Osteocyte (in vitro differentiated cells): ENCODE measurements around the gene ADH4. TPM values are rescaled to one million over a fixed set of nuclear protein-coding genes. Genes with fewer than 3 reads are reported as not detected.

Source experiments
- DNase-seq: peaks from one replicate; pipeline ENCODE4 v3.0.0; 2021; ENCODE audit warnings: mixed read lengths; ENCODE audit not compliant: unreplicated experiment; ENCODE audit errors: extremely low spot score
- H3K27ac Mint-ChIP-seq: one replicate; pipeline ENCODE4 v1.8.0; 2021; ENCODE audit warnings: mild to moderate bottlenecking, mixed read lengths; ENCODE audit not compliant: unreplicated experiment
- H3K27me3 Mint-ChIP-seq: one replicate; pipeline ENCODE4 v1.8.0; 2021; ENCODE audit warnings: mixed read lengths; ENCODE audit not compliant: unreplicated experiment
- H3K36me3 Mint-ChIP-seq: one replicate; pipeline ENCODE4 v1.8.0; 2021; ENCODE audit warnings: mixed read lengths; ENCODE audit not compliant: unreplicated experiment
- H3K4me1 Mint-ChIP-seq: one replicate; pipeline ENCODE4 v1.8.0; 2021; ENCODE audit warnings: mixed read lengths; ENCODE audit not compliant: unreplicated experiment
- H3K4me3 Mint-ChIP-seq: one replicate; pipeline ENCODE4 v1.8.0; 2021; ENCODE audit warnings: mild to moderate bottlenecking, moderate library complexity, mixed read lengths; ENCODE audit not compliant: unreplicated experiment
- H3K9me3 Mint-ChIP-seq: one replicate; pipeline ENCODE4 v1.8.0; 2021; ENCODE audit warnings: mixed read lengths; ENCODE audit not compliant: unreplicated experiment
- total RNA-seq: library from RNA; stranded (reverse); gene quantifications from 2 replicates; pipeline ENCODE4 v1.2.1, GENCODE V29; 2021
- TF ChIP-seq, protein P1 (sequence below): fragments of 200-600 bp; sonication (generic); IDR thresholded peaks from 2 replicates; pipeline ENCODE4 v1.5.0; 2021; ENCODE audit warnings: antibody characterized with exemption, mild to moderate bottlenecking, moderate library complexity

The ADH4 gene
- total RNA-seq, 1 donor from 2014 or later: not detected

DNA sequence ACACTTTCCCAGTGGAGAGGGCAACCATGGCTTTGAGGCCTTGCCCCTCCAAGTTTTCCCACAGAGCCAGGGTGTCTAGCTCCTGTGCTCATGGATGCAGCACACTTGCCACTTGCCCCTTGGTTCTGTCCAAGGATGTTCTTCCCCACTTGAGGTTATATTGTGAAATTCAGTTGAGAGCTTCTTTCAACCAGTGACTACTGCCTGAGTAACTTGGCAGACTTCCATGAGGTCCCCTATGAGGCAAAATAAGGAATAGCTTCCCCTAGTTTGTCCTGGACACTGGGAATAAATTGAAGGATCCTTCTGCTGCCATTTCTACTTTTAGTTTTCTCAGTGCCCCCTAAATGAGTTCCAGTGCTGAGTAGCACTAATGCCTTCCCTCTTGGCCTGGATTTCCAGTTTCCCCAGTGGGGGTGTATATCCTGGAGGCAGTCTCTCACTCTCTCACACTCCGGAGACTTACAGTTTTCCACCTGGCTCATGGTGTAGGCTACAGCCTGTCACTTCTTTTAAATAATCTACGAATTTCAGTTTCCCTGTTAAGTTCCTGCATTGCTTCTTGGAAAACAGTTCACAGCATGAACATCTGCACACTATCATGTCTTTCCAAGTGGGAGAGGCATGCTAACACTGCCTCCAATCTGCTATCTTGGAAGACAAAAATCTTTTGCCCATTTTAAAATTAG is 36.4 kb upstream of the ADH4 start:
- DNase-seq: no peak
- Mint-ChIP-seq H3K27ac (no peak overlapping the region), H3K36me3 (peaks cover 4% of the 10 kb centered on the region), H3K4me1 (peaks cover 6% of the 10 kb centered on the region), H3K9me3 (peaks cover 23% of the 10 kb centered on the region), H3K27me3 (no peaks in the 10 kb centered on the region), H3K4me3 (no peak overlapping the region)
- TF ChIP-seq, protein P1, sequence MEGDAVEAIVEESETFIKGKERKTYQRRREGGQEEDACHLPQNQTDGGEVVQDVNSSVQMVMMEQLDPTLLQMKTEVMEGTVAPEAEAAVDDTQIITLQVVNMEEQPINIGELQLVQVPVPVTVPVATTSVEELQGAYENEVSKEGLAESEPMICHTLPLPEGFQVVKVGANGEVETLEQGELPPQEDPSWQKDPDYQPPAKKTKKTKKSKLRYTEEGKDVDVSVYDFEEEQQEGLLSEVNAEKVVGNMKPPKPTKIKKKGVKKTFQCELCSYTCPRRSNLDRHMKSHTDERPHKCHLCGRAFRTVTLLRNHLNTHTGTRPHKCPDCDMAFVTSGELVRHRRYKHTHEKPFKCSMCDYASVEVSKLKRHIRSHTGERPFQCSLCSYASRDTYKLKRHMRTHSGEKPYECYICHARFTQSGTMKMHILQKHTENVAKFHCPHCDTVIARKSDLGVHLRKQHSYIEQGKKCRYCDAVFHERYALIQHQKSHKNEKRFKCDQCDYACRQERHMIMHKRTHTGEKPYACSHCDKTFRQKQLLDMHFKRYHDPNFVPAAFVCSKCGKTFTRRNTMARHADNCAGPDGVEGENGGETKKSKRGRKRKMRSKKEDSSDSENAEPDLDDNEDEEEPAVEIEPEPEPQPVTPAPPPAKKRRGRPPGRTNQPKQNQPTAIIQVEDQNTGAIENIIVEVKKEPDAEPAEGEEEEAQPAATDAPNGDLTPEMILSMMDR: no peak

- DNase-seq: no peak
- Mint-ChIP-seq H3K36me3 (peaks cover 4% of the 10 kb centered on the region), H3K27me3 (no peaks in the 10 kb centered on the region), H3K9me3 (peaks cover 14% of the 10 kb centered on the region), H3K27ac (no peak overlapping the region), H3K4me1 (peaks cover 6% of the 10 kb centered on the region), H3K4me3 (no peak overlapping the region)
- TF ChIP-seq, protein P1: no peak
These were observed 35.5 kb upstream of the ADH4 start for GRCh38 chr4:99179626-99180025.

DNA sequence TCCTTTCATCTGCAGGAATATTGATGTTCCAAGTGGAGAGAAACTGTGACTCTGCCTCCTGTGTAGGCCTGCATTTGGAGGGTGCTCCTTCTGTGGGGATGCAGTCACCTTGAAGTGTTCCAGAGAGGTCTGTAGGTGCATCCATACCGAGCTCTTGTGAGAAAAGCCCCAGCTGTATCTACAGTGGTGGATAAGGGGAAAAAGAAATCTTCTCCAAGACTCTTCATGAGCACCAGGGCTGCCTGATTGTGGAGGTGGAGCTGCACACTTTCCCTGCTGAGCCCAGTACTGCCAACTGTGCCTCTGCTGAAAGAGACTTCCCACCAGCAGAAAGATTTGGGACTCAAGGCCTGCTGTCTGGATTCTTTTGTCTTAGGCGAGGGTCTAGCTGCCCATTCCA is 35.1 kb upstream of the ADH4 start:
- Mint-ChIP-seq H3K4me1 (peaks cover 6% of the 10 kb centered on the region), H3K27ac (no peak overlapping the region), H3K4me3 (no peak overlapping the region), H3K27me3 (no peaks in the 10 kb centered on the region), H3K9me3 (peaks cover 14% of the 10 kb centered on the region), H3K36me3 (peaks cover 4% of the 10 kb centered on the region)
- DNase-seq: no peak
- TF ChIP-seq, protein P1: no peak

DNA sequence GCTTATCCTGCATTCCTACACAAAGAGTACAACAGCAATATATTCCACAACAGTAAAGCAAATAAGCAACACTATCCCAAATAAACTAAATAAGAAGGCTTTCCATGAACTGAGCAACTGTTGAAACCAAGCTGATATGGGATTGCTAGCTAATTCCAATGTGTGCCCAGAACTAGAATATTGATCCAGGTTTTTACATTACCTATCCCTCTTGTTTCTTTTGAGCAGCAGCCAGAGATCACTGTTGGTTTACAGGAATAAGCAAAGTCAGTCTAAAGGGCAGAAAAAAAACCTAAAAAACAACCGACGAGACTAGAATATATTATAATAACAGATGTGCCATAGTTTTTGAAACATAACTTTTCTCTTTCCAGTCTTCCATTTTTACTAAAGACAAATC is 22.4 kb upstream of the ADH4 start:
- TF ChIP-seq, protein P1: no peak
- no peak overlapping the region for H3K4me3 Mint-ChIP-seq
- peaks cover 5% of the 10 kb centered on the region for H3K36me3 Mint-ChIP-seq
- DNase-seq: no peak
- H3K27ac Mint-ChIP-seq: no peak overlapping the region
- H3K4me1 Mint-ChIP-seq: no peaks in the 10 kb centered on the region
- peaks cover 16% of the 10 kb centered on the region for H3K9me3 Mint-ChIP-seq
- no peaks in the 10 kb centered on the region for H3K27me3 Mint-ChIP-seq

- Mint-ChIP-seq H3K9me3 (peaks cover 16% of the 10 kb centered on the region), H3K4me3 (no peak overlapping the region), H3K27me3 (no peaks in the 10 kb centered on the region), H3K27ac (no peak overlapping the region), H3K36me3 (peaks cover 5% of the 10 kb centered on the region), H3K4me1 (no peaks in the 10 kb centered on the region)
- no peak for DNase-seq
- TF ChIP-seq, protein P1: no peak
These were observed 21.9 kb upstream of the ADH4 start for GRCh38 chr4:99165978-99166377.
